Ureter (tissue), 1 donor: Measurements from ENCODE around the gene CCDC85A. TPM values are rescaled to one million over a fixed set of nuclear protein-coding genes. Genes with fewer than 3 reads are reported as not detected.

Source experiments
- DNase-seq: peaks from one replicate; pipeline ENCODE4 v3.0.0-alpha.2; 2020; ENCODE audit warnings: low spot score
- total RNA-seq: library from RNA; stranded (reverse); gene quantifications from one replicate; pipeline ENCODE4 v1.2.4, GENCODE V29; 2023
- donor health status: DM: yes; HTN: yes; CAD: no.

Gene CCDC85A
- total RNA-seq, 1 donor from 2014 or later, result 1.5 TPM

DNA sequence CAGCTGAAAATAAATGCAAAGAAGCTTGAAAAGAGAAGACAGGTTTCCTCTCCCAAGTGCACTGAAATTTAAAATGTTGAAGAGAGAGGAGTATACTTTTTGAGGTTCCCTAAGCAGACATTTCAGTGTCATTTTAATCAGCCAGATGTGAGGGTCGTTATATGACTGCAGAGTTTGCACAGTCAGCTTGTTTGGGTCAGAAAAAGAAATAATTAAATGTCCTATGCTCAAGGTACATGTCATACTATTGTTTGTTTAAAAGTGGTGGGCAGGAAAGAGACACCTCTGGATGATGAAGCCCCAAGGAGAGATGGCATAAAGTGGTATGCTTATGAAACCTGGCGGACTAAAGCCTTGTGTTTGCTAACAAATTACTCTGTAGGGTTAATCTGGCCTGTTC lies 55.2 kb downstream of the CCDC85A start:
- no peak for DNase-seq

DNA sequence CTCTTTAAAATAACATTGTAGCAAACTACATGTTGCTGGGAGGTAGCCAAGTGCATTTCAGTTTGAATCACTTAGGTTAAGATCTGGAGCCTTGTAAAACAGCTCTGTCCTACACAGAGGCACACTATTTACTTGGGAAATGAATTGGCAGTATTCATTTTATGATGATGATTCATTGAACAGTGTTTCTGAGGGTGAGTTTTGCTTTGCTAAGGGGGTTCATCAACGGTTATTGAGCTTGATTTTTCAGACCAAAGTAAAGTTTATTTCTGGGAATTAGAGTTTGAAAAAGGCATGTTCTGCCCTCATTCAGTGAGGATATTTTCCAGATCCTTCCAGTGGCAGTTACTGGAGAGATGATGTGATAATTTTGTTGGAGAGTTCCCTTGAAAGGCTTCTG lies 55.6 kb downstream of the CCDC85A start:
- no peak for DNase-seq

- DNase-seq, result no peak
These were observed 56.4 kb downstream of the CCDC85A start for GRCh38 chr2:56240210-56240609.

GRCh38 chr2:56244506-56244905 lies 60.7 kb downstream of the CCDC85A start:
- no peak for DNase-seq

DNA sequence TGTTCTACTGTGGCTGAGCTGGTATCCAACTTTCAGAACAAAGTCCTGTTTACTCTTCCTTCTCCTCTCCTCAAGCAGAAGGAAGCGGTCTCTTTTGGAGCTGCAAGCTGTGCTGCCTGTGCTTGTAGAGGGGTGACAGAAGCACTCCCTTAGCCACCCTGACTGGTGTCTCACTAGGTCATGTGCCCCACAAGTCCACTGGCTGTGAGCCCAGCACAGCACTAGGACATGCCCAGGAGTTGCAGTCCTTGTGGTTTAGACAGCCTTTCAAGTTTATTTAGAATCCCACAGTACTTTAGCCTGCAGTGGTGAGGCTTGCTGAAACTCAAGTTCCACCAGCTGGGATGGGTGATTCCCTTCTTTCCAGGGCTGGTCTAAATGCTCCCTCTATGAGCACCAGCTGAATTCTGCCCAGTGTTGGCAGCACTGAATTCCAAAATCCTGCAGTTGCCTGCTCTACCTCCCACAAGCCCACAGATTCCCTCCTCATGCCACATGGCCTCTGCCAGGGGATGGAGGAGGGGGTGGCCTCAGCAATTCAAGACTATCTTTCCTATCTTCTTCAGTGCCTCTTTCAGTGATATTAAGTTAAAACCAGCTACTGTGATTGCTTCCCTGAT lies 61.2 kb downstream of the CCDC85A start:
- DNase-seq, result no peak

DNA sequence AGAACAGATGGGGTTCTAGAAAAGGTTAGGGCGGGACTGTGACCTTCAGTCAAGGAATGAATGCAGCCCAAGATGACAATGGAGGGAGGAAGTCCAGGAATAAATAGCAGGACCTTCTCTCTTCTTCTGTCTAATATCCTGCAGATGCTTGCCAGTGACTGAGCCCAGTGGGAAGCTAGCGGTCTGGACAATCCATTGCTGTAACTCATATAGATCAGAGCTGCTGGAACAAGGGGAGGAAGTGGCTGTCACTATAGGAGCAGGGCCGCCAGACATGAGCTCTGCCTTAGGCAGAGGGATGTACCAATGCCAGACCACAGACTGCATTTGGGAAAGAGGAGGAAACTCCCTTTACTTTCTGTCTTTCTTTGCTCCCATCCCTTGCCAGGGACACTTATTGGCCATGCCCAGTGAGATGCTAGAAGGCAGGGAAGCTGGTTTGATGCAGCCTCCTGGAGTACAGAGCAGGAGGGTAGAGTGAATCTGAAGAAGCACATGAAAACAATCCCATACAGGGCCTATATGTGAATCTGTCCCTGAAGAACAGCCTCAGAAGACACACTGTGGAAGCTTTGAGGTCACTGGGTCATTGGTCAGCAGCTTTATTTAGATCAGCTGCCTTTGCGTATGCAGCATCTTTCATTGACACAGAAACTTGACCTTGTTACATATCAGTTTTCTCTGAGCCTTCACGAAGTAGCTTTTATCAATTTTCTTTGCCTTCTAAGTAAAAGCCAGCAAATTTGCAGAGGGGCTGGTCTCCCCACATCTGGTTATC lies 65.4 kb downstream of the CCDC85A start:
- DNase-seq, result no peak

- DNase-seq, result no peak
These were observed 66.5 kb downstream of the CCDC85A start for GRCh38 chr2:56250153-56250729.

GRCh38 chr2:56260415-56260814 lies 76.6 kb downstream of the CCDC85A start:
- no peak for DNase-seq

- no peak for DNase-seq
These were observed 78.5 kb downstream of the CCDC85A start for GRCh38 chr2:56262241-56262640.

GRCh38 chr2:56263876-56264275 lies 80.1 kb downstream of the CCDC85A start:
- no peak for DNase-seq

- DNase-seq, result no peak
These were observed 83.1 kb downstream of the CCDC85A start for GRCh38 chr2:56266761-56267414.

- DNase-seq, result no peak
These were observed 83.6 kb downstream of the CCDC85A start for GRCh38 chr2:56267415-56267788.

DNA sequence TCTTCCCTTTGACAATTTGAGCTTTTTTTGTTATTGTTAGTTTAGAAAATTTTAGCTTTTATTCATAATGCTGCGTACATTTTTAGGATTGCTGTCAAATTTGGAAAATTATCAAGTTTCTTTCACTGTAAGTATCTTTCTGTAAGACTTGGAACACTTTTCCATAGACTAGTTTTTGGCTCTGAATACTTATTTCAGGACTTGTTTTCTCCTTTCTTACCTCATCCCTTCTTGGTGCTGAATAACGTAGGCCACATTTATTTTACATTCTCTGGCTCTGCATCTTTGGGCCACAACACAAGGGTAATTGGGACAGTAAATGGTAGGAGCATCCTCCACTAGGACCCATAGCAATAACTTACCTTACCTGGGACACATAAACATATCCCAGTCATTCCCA lies 85.1 kb downstream of the CCDC85A start:
- DNase-seq, result no peak

DNA sequence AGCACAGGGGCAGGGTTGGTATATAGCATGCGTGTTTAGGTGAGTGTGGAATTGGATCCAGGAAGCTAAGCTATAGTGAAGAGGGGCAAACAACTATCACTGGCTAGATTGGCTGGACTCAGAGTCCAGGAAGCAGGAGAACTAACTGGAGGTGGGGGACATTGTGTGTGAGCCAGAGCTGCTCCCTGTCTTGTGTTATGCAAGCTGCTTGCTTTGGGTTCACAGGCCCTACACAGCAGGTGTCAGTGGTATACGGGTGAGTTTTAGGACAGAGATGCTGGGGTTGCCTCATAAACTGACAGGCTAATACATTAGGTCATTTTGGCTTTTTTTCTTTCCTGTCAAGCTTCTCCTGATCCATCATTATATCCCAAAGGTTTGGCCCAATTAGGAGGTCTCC lies 87.5 kb downstream of the CCDC85A start:
- DNase-seq, result no peak

DNA sequence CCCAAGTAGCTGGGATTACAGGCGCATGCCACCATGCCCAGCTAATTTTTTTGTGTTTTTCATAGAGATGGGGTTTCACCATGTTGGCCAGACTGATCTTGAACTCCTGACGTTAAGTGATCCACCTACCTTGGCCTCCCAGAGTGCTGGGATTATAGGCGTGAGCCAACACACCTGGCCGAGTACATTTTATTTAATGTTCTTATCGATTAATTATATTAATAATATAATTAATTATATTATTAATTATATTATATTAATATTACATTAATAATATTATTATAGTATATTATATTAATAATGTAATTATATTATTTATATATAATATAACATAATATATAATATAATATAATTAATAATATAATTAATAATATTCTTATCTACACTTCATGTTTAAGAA lies 101.4 kb downstream of the CCDC85A start:
- DNase-seq, result no peak

GRCh38 chr2:56286936-56287335 lies 103.1 kb downstream of the CCDC85A start:
- DNase-seq, result no peak

DNA sequence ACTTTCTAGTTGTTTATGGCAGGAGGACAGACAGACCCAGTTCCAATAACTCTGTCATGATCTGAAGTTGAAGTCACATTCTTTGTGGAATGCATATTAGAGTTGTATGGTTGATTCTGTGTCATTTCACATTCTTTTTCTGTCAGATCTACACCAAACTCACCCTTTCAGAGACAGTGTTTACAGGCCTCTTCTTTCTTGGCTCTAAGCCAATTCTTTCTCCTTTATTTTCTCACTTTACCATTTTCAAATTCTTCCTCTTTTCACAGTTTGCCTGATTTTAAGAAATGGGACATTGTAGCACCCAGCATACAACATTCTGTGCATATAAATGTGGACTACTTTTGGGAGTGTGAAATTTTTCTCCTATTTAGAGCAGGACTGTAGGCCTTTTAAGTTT lies 103.7 kb downstream of the CCDC85A start:
- DNase-seq, result no peak

GRCh38 chr2:56287974-56288373 lies 104.2 kb downstream of the CCDC85A start:
- DNase-seq, result no peak

DNA sequence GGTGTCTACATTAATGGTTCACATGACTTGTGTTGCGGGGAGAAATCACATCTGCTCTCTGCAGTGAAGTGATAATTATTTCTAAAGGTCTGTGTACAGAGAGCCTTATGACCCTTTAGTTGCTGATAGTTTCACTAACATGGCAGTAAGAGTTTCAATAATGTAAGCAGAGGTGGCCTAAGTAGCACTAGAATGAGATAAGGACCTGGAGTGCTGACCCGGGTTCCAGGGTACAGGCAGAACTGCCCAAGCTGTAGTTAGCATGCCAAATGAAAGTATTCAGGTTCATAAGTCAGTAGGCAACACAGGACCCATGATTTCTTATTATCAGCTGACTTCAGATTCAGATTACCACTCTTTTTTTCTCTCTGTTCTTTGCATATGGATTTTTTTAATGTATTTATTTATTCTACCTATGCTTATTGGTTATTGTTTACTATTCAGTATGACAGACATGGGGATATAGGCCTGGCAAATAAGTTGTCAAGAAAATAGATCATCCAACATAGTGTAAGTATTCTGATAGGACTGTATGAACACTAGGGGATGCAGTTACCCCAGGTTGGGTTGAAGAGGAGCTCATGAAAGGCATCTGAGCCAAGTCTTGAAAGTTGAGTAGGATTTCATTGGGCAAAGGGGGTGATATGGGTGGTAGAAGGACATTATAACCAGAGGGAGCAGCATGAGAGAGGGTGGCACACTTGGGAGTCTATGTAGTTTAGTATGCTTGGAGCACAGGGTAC lies 105.2 kb downstream of the CCDC85A start:
- DNase-seq, result no peak

- no peak for DNase-seq
These were observed 107.9 kb downstream of the CCDC85A start for GRCh38 chr2:56291711-56292110.

DNA sequence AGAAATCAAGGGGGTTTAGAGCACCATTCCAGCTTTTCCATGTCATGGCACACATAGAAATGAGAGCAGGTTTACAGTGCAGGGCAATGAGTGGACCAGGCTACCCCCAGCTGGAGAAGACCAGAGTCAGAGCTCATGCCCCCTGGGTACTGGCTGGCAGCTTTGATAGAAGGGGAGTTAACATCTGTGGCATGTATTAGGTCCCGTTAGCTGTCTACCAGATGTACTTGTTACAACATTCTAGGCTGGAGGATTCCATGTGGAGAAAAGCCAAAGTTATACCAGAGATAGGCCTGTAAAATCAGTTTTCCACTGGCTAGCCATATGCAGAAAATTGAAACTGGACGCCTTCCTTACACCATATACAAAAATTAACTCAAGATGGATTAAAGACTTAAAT lies 109.2 kb downstream of the CCDC85A start:
- DNase-seq, result no peak

- no peak for DNase-seq
These were observed 111.9 kb downstream of the CCDC85A start for GRCh38 chr2:56295666-56296065.
